ENCODE data around the gene MAPKAP1.

MAPKAP1 gene

GRCh38 chr9:125435776-125436612 is 271.0 kb downstream of the MAPKAP1 start:
- Histone ChIP-seq H3K9ac (ENCODE audit: low read length) (no peak overlapping the region), H3K27ac (ENCODE audit: low read depth, low read length) (no peak overlapping the region), H3K4me3 (ENCODE audit: low read depth, low read length) (no peak overlapping the region), H3K4me2 (ENCODE audit: low read length) (no peak overlapping the region), H3K4me1 (ENCODE audit: control insufficient read depth in 1 of 2, insufficient read depth in 2 of 2, low read length in 2 of 2) (no peaks in the 10 kb centered on the region), H2BK5ac (ENCODE audit: low read depth, low read length, poor library complexity) (no peak overlapping the region), H3K23ac (ENCODE audit: low read length) (no peak overlapping the region), H3K18ac (ENCODE audit: low read length) (no peak overlapping the region), H2AK5ac (ENCODE audit: low read length) (no peak overlapping the region), H3K4ac (ENCODE audit: low read depth, low read length) (no peak overlapping the region), H4K91ac (ENCODE audit: low read depth, low read length) (no peak overlapping the region), H4K8ac (ENCODE audit: low read depth, low read length) (no peak overlapping the region), H2BK12ac (ENCODE audit: low read length) (no peak overlapping the region), H3K27me3 (ENCODE audit: insufficient read depth, low read length) (no peaks in the 10 kb centered on the region), H2BK120ac (ENCODE audit: insufficient read depth, low read length, poor library complexity) (no peak overlapping the region), H3K9me3 (ENCODE audit: insufficient read depth, low read depth, low read length) (no peaks in the 10 kb centered on the region), H4K12ac (ENCODE audit: low read depth, low read length) (no peak overlapping the region), H2AFZ (ENCODE audit: insufficient read depth, low read length, poor library complexity) (no peak overlapping the region), H3K79me2 (ENCODE audit: control insufficient read depth, insufficient read depth, low read length, poor library complexity) (no peaks in the 10 kb centered on the region), H3K14ac (ENCODE audit: low read length) (no peak overlapping the region), H3K36me3 (ENCODE audit: control insufficient read depth in 1 of 2, insufficient read depth in 2 of 2, low read length in 2 of 2) (peaks cover 20% of the 10 kb centered on the region in 2 experiments), H3K79me1 (ENCODE audit: low read length) (no peaks in the 10 kb centered on the region)
- WGBS (ENCODE audit: extremely low coverage, insufficient coverage, insufficient read length) = no CpG with 5 or more reads among the region's 16 CpGs
- no peak for DNase-seq

DNA sequence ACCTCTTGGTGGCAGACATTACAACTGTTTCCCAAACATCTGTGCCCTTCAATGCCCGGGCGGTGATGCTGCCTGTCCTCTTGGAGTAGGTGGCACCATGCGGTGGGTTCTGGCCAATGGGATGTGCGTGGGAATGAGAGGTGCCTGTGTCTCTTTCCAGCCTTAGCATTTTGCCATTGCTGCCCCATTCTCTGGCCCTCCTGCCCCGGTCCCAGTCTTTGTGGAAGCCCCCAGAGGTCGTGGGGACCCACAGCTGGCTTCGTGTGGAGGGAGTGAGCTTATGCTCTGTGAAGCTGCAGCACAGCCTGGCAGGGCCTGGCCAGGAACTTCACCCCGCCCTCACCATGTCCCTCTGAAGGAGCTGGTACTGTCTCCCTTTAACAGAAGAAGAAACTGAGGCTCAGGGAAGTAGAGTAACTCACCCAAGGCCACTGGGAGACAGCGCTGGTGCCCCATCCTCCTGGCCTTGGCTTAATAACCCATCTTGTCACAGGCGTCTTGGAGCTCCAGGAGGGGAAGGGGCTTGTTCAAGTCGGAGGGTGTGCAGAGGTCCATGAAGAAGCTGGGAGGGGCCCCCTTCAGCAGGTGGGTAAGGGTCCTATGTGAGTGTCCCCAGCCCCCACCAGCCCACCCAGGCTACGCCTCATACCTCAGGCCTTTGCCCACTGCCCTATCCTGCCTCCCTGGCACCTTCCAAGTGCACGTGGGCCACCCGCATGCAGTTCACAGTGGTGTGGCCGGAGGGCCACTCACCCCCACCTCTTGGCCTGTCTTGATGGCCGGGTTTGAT is 271.8 kb downstream of the MAPKAP1 start:
- H3K9me3 ChIP-seq (ENCODE audit: insufficient read depth, low read depth, low read length) = no peaks in the 10 kb centered on the region
- no peak overlapping the region for H3K23ac ChIP-seq (ENCODE audit: low read length)
- no peak overlapping the region for H3K4ac ChIP-seq (ENCODE audit: low read depth, low read length)
- no peak overlapping the region for H3K14ac ChIP-seq (ENCODE audit: low read length)
- H3K18ac ChIP-seq (ENCODE audit: low read length) = no peak overlapping the region
- no peak overlapping the region for H2BK12ac ChIP-seq (ENCODE audit: low read length)
- no peak overlapping the region for H2BK5ac ChIP-seq (ENCODE audit: low read depth, low read length, poor library complexity)
- H4K91ac ChIP-seq (ENCODE audit: low read depth, low read length) = no peak overlapping the region
- H4K12ac ChIP-seq (ENCODE audit: low read depth, low read length) = no peak overlapping the region
- no peaks in the 10 kb centered on the region for H3K27me3 ChIP-seq (ENCODE audit: insufficient read depth, low read length)
- WGBS (ENCODE audit: extremely low coverage, insufficient coverage, insufficient read length) = no CpG with 5 or more reads among the region's 16 CpGs
- no peaks in the 10 kb centered on the region for H3K79me2 ChIP-seq (ENCODE audit: control insufficient read depth, insufficient read depth, low read length, poor library complexity)
- no peak overlapping the region for H3K4me2 ChIP-seq (ENCODE audit: low read length)
- no peaks in the 10 kb centered on the region for H3K4me1 ChIP-seq (ENCODE audit: control insufficient read depth in 1 of 2, insufficient read depth in 2 of 2, low read length in 2 of 2)
- no peak overlapping the region for H3K4me3 ChIP-seq (ENCODE audit: low read depth, low read length)
- H2BK120ac ChIP-seq (ENCODE audit: insufficient read depth, low read length, poor library complexity) = no peak overlapping the region
- H2AK5ac ChIP-seq (ENCODE audit: low read length) = no peak overlapping the region
- H2AFZ ChIP-seq (ENCODE audit: insufficient read depth, low read length, poor library complexity) = no peak overlapping the region
- H3K36me3 ChIP-seq (ENCODE audit: control insufficient read depth in 1 of 2, insufficient read depth in 2 of 2, low read length in 2 of 2) = peaks cover 17 to 20% of the 10 kb centered on the region in 2 experiments
- no peak for DNase-seq
- H4K8ac ChIP-seq (ENCODE audit: low read depth, low read length) = no peak overlapping the region
- no peak overlapping the region for H3K27ac ChIP-seq (ENCODE audit: low read depth, low read length)
- no peak overlapping the region for H3K9ac ChIP-seq (ENCODE audit: low read length)
- no peaks in the 10 kb centered on the region for H3K79me1 ChIP-seq (ENCODE audit: low read length)

DNA sequence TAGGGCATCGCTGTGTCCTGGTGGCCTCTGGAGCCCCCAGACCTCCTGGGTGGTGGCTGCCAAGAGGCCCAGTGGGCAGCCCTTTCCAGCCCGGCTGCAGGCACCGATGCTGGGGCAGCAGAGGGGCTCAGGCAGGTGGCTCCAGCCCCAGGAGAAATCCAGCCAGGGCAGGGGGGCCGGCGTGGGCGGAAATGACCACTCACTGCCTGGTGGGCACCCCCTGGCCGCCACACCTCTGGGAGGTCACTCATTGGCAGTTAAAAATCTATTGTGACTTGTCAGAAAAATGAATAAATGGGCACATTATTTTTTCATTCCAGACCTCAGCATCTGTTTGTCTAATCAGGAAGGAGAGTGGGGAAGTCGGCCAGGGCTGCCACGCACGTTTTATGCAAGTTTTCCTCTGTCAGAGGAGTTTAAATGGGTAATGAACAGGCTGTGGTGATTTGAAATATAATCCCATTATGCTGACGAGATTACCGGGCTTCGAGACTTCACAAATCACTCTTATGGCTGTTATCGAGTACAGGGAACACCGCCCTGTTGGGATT is 273.5 kb downstream of the MAPKAP1 start:
- Histone ChIP-seq H2AK5ac (ENCODE audit: low read length) (no peak overlapping the region), H3K4me3 (ENCODE audit: low read depth, low read length) (no peak overlapping the region), H2BK12ac (ENCODE audit: low read length) (no peak overlapping the region), H3K4me2 (ENCODE audit: low read length) (no peak overlapping the region), H3K4me1 (ENCODE audit: control insufficient read depth in 1 of 2, insufficient read depth in 2 of 2, low read length in 2 of 2) (no peaks in the 10 kb centered on the region), H4K12ac (ENCODE audit: low read depth, low read length) (no peak overlapping the region), H3K79me1 (ENCODE audit: low read length) (no peaks in the 10 kb centered on the region), H2AFZ (ENCODE audit: insufficient read depth, low read length, poor library complexity) (no peak overlapping the region), H3K36me3 (ENCODE audit: control insufficient read depth in 1 of 2, insufficient read depth in 2 of 2, low read length in 2 of 2) (peaks cover 5 to 6% of the 10 kb centered on the region in 2 experiments), H3K79me2 (ENCODE audit: control insufficient read depth, insufficient read depth, low read length, poor library complexity) (no peaks in the 10 kb centered on the region), H3K14ac (ENCODE audit: low read length) (no peak overlapping the region), H3K27me3 (ENCODE audit: insufficient read depth, low read length) (no peaks in the 10 kb centered on the region), H4K91ac (ENCODE audit: low read depth, low read length) (no peak overlapping the region), H2BK120ac (ENCODE audit: insufficient read depth, low read length, poor library complexity) (no peak overlapping the region), H3K27ac (ENCODE audit: low read depth, low read length) (no peak overlapping the region), H4K8ac (ENCODE audit: low read depth, low read length) (no peak overlapping the region), H3K9ac (ENCODE audit: low read length) (no peak overlapping the region), H3K23ac (ENCODE audit: low read length) (no peak overlapping the region), H3K9me3 (ENCODE audit: insufficient read depth, low read depth, low read length) (no peaks in the 10 kb centered on the region), H2BK5ac (ENCODE audit: low read depth, low read length, poor library complexity) (no peak overlapping the region), H3K18ac (ENCODE audit: low read length) (no peak overlapping the region), H3K4ac (ENCODE audit: low read depth, low read length) (no peak overlapping the region)
- no peak for DNase-seq
- WGBS (ENCODE audit: extremely low coverage, insufficient coverage, insufficient read length) = no CpG with 5 or more reads among the region's 15 CpGs

GRCh38 chr9:125432715-125433385 is 274.2 kb downstream of the MAPKAP1 start:
- Histone ChIP-seq H3K18ac (ENCODE audit: low read length) (no peak overlapping the region), H3K27me3 (ENCODE audit: insufficient read depth, low read length) (no peaks in the 10 kb centered on the region), H3K4me3 (ENCODE audit: low read depth, low read length) (no peak overlapping the region), H2BK5ac (ENCODE audit: low read depth, low read length, poor library complexity) (no peak overlapping the region), H3K4me1 (ENCODE audit: control insufficient read depth in 1 of 2, insufficient read depth in 2 of 2, low read length in 2 of 2) (no peaks in the 10 kb centered on the region), H3K4ac (ENCODE audit: low read depth, low read length) (no peak overlapping the region), H3K27ac (ENCODE audit: low read depth, low read length) (no peak overlapping the region), H3K9ac (ENCODE audit: low read length) (no peak overlapping the region), H4K8ac (ENCODE audit: low read depth, low read length) (no peak overlapping the region), H3K14ac (ENCODE audit: low read length) (no peak overlapping the region), H4K91ac (ENCODE audit: low read depth, low read length) (no peak overlapping the region), H3K36me3 (ENCODE audit: control insufficient read depth in 1 of 2, insufficient read depth in 2 of 2, low read length in 2 of 2) (peaks cover 4% of the 10 kb centered on the region in 2 experiments), H2AK5ac (ENCODE audit: low read length) (no peak overlapping the region), H2BK120ac (ENCODE audit: insufficient read depth, low read length, poor library complexity) (no peak overlapping the region), H3K23ac (ENCODE audit: low read length) (no peak overlapping the region), H2BK12ac (ENCODE audit: low read length) (no peak overlapping the region), H3K79me1 (ENCODE audit: low read length) (no peaks in the 10 kb centered on the region), H3K9me3 (ENCODE audit: insufficient read depth, low read depth, low read length) (no peaks in the 10 kb centered on the region), H3K79me2 (ENCODE audit: control insufficient read depth, insufficient read depth, low read length, poor library complexity) (no peaks in the 10 kb centered on the region), H3K4me2 (ENCODE audit: low read length) (no peak overlapping the region), H4K12ac (ENCODE audit: low read depth, low read length) (no peak overlapping the region), H2AFZ (ENCODE audit: insufficient read depth, low read length, poor library complexity) (no peak overlapping the region)
- WGBS (ENCODE audit: extremely low coverage, insufficient coverage, insufficient read length) = no CpG with 5 or more reads among the region's 14 CpGs
- DNase-seq = no peak

Measured in trophoblast cell (in vitro differentiated cells and primary cell).